ENCODE results near the gene INPP5K. TPM values are rescaled to one million over a fixed set of nuclear protein-coding genes. Genes with fewer than 3 reads are reported as not detected.

INPP5K gene
- total RNA-seq, 1 donor from 2014 or later = 42.4 TPM

DNA sequence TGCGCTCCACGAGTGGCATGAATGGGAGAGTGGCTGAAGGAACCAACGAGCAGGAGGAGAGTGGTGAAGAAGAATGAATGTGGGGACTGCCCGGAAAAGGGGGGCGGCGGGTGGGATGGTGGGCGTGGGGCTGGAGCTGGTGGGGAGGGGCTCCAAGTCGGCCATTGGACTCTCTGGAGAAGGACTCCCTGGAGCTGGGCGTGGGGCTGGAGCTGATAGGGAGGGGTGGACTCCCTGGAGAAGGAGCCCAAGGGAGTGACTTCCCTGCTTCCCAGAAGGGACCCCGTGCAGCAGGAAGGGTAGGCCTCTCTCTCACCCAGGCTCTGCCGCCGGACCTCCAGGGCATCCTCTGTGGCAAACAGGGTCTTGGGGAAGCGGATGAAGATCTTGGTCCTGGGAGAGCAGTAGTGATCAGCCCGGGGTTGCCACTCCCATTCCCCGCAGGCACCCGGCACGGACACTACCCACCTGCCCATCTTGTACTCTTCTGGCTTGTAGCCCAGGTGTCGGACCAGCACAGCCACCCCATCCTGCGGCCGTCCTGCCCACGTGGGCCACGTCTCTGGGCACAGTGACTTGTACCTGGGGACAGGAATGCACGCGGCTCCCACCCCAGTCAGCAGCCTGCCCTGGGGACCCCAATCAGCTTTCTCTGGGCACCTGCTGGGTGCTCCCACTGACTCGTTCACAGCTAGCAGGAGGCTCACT is 45.5 kb downstream of the INPP5K start:
- Mint-ChIP-seq H3K4me3 (ENCODE audit: unreplicated experiment) (no peak overlapping the region), H3K4me1 (ENCODE audit: low read depth, unreplicated experiment) (peaks cover 14% of the 10 kb centered on the region), H3K27ac (ENCODE audit: unreplicated experiment) (no peak overlapping the region), H3K27me3 (ENCODE audit: unreplicated experiment) (peaks cover 4% of the 10 kb centered on the region), H3K9me3 (ENCODE audit: unreplicated experiment) (peaks cover 8% of the 10 kb centered on the region), H3K36me3 (ENCODE audit: unreplicated experiment) (peaks cover 11% of the 10 kb centered on the region)
- TF ChIP-seq, protein P1, sequence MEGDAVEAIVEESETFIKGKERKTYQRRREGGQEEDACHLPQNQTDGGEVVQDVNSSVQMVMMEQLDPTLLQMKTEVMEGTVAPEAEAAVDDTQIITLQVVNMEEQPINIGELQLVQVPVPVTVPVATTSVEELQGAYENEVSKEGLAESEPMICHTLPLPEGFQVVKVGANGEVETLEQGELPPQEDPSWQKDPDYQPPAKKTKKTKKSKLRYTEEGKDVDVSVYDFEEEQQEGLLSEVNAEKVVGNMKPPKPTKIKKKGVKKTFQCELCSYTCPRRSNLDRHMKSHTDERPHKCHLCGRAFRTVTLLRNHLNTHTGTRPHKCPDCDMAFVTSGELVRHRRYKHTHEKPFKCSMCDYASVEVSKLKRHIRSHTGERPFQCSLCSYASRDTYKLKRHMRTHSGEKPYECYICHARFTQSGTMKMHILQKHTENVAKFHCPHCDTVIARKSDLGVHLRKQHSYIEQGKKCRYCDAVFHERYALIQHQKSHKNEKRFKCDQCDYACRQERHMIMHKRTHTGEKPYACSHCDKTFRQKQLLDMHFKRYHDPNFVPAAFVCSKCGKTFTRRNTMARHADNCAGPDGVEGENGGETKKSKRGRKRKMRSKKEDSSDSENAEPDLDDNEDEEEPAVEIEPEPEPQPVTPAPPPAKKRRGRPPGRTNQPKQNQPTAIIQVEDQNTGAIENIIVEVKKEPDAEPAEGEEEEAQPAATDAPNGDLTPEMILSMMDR (IDR thresholded peaks at IDR 0.05; ENCODE audit: partially characterized antibody, unreplicated experiment) = no peak
- DNase-seq = no peak

DNA sequence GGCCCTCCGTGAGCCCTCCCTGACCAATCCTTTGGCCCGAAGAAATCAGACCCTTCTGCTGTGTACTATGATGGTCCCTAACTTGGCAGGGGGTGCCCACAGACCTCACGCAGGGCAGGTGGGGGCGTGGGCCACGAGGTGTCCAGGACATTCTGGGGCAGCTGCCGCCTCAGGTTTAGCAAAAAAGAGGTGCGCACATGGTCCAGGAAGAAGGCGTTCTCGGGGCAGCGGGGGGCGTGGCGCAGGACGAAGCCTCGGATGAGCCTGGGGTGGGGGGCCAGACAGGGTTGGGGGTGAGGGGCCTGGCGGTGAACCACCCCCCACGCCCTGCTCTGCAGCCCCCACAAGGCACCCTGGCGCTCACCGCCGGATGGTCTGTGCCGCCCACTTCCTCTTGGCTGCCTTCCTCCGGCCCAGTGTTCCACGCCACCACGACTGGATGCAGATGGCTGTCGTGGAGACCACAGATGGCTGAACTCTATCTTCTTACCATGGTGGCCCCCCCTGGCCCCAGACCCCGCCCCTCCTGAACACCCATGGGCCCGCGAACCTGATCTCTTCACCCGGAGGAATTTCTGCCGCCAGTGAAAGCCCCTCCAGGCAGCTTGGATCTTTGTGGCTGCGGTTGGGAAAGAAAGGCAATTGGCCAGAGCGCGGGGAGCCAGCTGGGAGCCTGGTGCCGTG is 46.2 kb downstream of the INPP5K start:
- Mint-ChIP-seq H3K27ac (ENCODE audit: unreplicated experiment) (no peak overlapping the region), H3K4me1 (ENCODE audit: low read depth, unreplicated experiment) (peaks cover 9% of the 10 kb centered on the region), H3K36me3 (ENCODE audit: unreplicated experiment) (peaks cover 11% of the 10 kb centered on the region), H3K27me3 (ENCODE audit: unreplicated experiment) (peaks cover 4% of the 10 kb centered on the region), H3K9me3 (ENCODE audit: unreplicated experiment) (peaks cover 8% of the 10 kb centered on the region), H3K4me3 (ENCODE audit: unreplicated experiment) (no peak overlapping the region)
- DNase-seq = no peak
- TF ChIP-seq, protein P1 (IDR thresholded peaks at IDR 0.05; ENCODE audit: partially characterized antibody, unreplicated experiment) = no peak

DNA sequence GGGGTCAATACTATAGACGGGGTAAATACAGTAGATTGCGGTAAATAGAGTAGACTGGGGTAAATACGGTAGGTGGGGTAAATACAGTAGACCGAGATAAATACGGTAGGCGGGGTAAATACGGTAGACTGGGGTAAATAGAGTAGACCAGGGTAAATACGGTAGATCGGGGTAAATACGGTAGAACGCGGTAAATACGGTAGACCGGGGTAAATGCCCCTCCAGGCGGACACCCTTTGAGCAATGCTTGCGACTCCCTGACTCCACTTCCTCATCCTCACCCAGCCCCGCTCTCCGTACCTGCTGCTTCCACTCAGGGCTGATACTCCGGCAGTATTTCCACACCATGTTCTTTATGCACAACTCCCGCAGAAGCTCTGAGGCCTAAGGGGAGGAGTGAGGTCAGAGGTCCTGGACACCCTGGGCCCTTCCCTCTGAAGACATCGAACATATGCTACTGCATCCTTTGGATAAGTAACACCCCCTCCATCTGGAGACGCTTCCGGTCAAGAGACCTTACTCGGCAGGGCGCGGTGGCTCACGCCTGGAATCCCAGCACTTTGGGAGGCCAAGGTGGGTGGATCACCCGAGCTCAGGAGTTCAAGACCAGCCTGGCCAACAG is 47.1 kb downstream of the INPP5K start:
- H3K27ac Mint-ChIP-seq (ENCODE audit: unreplicated experiment) = no peak overlapping the region

DNA sequence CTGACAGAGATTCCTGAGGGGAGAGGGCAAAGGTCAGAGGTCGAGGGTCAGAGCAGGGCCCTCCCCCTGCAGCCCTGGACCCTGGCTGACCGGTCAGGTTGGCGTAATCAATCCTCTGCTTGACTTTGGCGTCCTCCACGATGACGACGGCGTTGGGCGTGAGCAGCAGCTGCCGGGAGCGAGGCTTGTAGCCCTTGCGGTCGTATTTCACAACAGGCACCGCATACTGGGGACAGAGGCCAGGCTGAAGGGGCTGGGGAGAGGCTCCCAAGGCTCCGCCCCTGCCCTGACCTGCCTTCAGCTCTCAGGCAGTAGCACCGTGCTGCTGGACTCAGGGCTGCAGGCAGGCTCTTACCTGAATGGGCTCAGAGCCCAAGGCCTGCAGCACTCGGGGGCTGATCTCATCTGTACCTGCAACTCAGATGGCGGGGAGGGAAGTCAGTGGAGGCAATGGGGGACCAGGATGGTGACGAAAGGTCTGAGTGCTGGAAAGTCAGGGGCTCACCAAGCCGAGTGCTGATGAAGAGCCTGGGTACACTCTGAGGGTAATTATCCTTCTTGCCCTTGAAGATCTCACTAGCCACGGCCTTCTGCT is 48.4 kb downstream of the INPP5K start:
- H3K27ac Mint-ChIP-seq (ENCODE audit: unreplicated experiment) = no peak overlapping the region
- H3K4me3 Mint-ChIP-seq (ENCODE audit: unreplicated experiment) = no peak overlapping the region
- TF ChIP-seq, protein P1 (IDR thresholded peaks at IDR 0.05; ENCODE audit: partially characterized antibody, unreplicated experiment) = no peak
- peaks cover 2% of the 10 kb centered on the region for H3K27me3 Mint-ChIP-seq (ENCODE audit: unreplicated experiment)
- peaks cover 11% of the 10 kb centered on the region for H3K36me3 Mint-ChIP-seq (ENCODE audit: unreplicated experiment)
- H3K4me1 Mint-ChIP-seq (ENCODE audit: low read depth, unreplicated experiment) = peaks cover 3% of the 10 kb centered on the region
- DNase-seq = no peak
- H3K9me3 Mint-ChIP-seq (ENCODE audit: unreplicated experiment) = peaks cover 5% of the 10 kb centered on the region

More for the DNA sequence above, 47.1 kb downstream of the INPP5K start:
- H3K36me3 Mint-ChIP-seq (ENCODE audit: unreplicated experiment) = peaks cover 11% of the 10 kb centered on the region
- H3K4me1 Mint-ChIP-seq (ENCODE audit: low read depth, unreplicated experiment) = peaks cover 9% of the 10 kb centered on the region
- H3K27me3 Mint-ChIP-seq (ENCODE audit: unreplicated experiment) = peaks cover 4% of the 10 kb centered on the region
- H3K4me3 Mint-ChIP-seq (ENCODE audit: unreplicated experiment) = peak overlapping the region; percentile 46
- TF ChIP-seq, protein P1 (IDR thresholded peaks at IDR 0.05; ENCODE audit: partially characterized antibody, unreplicated experiment) = no peak
- H3K9me3 Mint-ChIP-seq (ENCODE audit: unreplicated experiment) = peaks cover 8% of the 10 kb centered on the region
- no peak for DNase-seq

All from glutamatergic neuron (in vitro differentiated cells).